IPS-18a (cell line): ENCODE results near the gene BACH2.

Experiments used
- H3K27ac ChIP-seq: one replicate; pipeline ENCODE4 v1.5.1; 2013; ENCODE audit warnings: low read length
- H3K27me3 ChIP-seq: one replicate; pipeline ENCODE4 v1.6.1; 2013; ENCODE audit warnings: mild to moderate bottlenecking, low read length; ENCODE audit not compliant: control insufficient read depth, insufficient read depth
- H3K36me3 ChIP-seq: one replicate; pipeline ENCODE4 v1.6.1; 2013; ENCODE audit warnings: low read depth, low read length; ENCODE audit not compliant: control insufficient read depth
- H3K4me1 ChIP-seq: one replicate; pipeline ENCODE4 v1.6.1; 2013; ENCODE audit warnings: low read depth, low read length; ENCODE audit not compliant: control insufficient read depth
- H3K4me3 ChIP-seq: one replicate; pipeline ENCODE4 v1.5.1; 2013; ENCODE audit warnings: low read length
- H3K9ac ChIP-seq: one replicate; pipeline ENCODE4 v1.6.1; 2013; ENCODE audit warnings: mild to moderate bottlenecking, low read length, moderate library complexity
- H3K9me3 ChIP-seq: one replicate; pipeline ENCODE4 v1.6.1; 2013; ENCODE audit warnings: low read depth, low read length; ENCODE audit not compliant: control insufficient read depth

Gene BACH2

GRCh38 chr6:90231308-90231707, 65.3 kb downstream of the BACH2 start:
- H3K4me3 ChIP-seq: no peak overlapping the region
- H3K27ac ChIP-seq: no peak overlapping the region
- H3K27me3 ChIP-seq: no peaks in the 10 kb centered on the region
- peaks cover 13% of the 10 kb centered on the region for H3K4me1 ChIP-seq
- no peaks in the 10 kb centered on the region for H3K9me3 ChIP-seq
- no peak overlapping the region for H3K9ac ChIP-seq
- H3K36me3 ChIP-seq: no peaks in the 10 kb centered on the region

GRCh38 chr6:90230548-90231215, 66.0 kb downstream of the BACH2 start:
- H3K27ac ChIP-seq: no peak overlapping the region
- no peak overlapping the region for H3K9ac ChIP-seq
- peaks cover 13% of the 10 kb centered on the region for H3K4me1 ChIP-seq
- H3K4me3 ChIP-seq: no peak overlapping the region
- H3K36me3 ChIP-seq: no peaks in the 10 kb centered on the region
- no peaks in the 10 kb centered on the region for H3K9me3 ChIP-seq
- no peaks in the 10 kb centered on the region for H3K27me3 ChIP-seq

GRCh38 chr6:90229331-90230010, 67.2 kb downstream of the BACH2 start:
- Histone ChIP-seq H3K4me1 (peaks cover 13% of the 10 kb centered on the region), H3K27me3 (no peaks in the 10 kb centered on the region), H3K27ac (no peak overlapping the region), H3K9ac (no peak overlapping the region), H3K4me3 (no peak overlapping the region), H3K9me3 (no peaks in the 10 kb centered on the region), H3K36me3 (no peaks in the 10 kb centered on the region)

- H3K36me3 ChIP-seq: no peaks in the 10 kb centered on the region
- no peaks in the 10 kb centered on the region for H3K27me3 ChIP-seq
- no peaks in the 10 kb centered on the region for H3K9me3 ChIP-seq
- peaks cover 13% of the 10 kb centered on the region for H3K4me1 ChIP-seq
- H3K27ac ChIP-seq: no peak overlapping the region
- H3K4me3 ChIP-seq: no peak overlapping the region
- H3K9ac ChIP-seq: no peak overlapping the region
Observed at GRCh38 chr6:90227673-90228072, 69.0 kb downstream of the BACH2 start.

- no peak overlapping the region for H3K27ac ChIP-seq
- H3K4me3 ChIP-seq: no peak overlapping the region
- H3K4me1 ChIP-seq: peaks cover 13% of the 10 kb centered on the region
- H3K9ac ChIP-seq: no peak overlapping the region
- no peaks in the 10 kb centered on the region for H3K27me3 ChIP-seq
- no peaks in the 10 kb centered on the region for H3K9me3 ChIP-seq
- H3K36me3 ChIP-seq: no peaks in the 10 kb centered on the region
Observed at GRCh38 chr6:90227213-90227612, 69.4 kb downstream of the BACH2 start.

GRCh38 chr6:90226257-90226656, 70.4 kb downstream of the BACH2 start:
- Histone ChIP-seq H3K4me3 (no peak overlapping the region), H3K9me3 (no peaks in the 10 kb centered on the region), H3K4me1 (peaks cover 13% of the 10 kb centered on the region), H3K9ac (no peak overlapping the region), H3K27me3 (no peaks in the 10 kb centered on the region), H3K27ac (no peak overlapping the region), H3K36me3 (no peaks in the 10 kb centered on the region)

GRCh38 chr6:90224196-90224595, 72.4 kb downstream of the BACH2 start:
- H3K27ac ChIP-seq: no peak overlapping the region
- peaks cover 24% of the 10 kb centered on the region for H3K4me1 ChIP-seq
- no peak overlapping the region for H3K9ac ChIP-seq
- no peaks in the 10 kb centered on the region for H3K36me3 ChIP-seq
- no peaks in the 10 kb centered on the region for H3K9me3 ChIP-seq
- H3K4me3 ChIP-seq: no peak overlapping the region
- H3K27me3 ChIP-seq: no peaks in the 10 kb centered on the region

GRCh38 chr6:90222724-90223198, 73.9 kb downstream of the BACH2 start:
- peaks cover 37% of the 10 kb centered on the region for H3K4me1 ChIP-seq
- no peaks in the 10 kb centered on the region for H3K27me3 ChIP-seq
- no peak overlapping the region for H3K9ac ChIP-seq
- no peak overlapping the region for H3K27ac ChIP-seq
- H3K36me3 ChIP-seq: no peaks in the 10 kb centered on the region
- no peaks in the 10 kb centered on the region for H3K9me3 ChIP-seq
- H3K4me3 ChIP-seq: no peak overlapping the region

GRCh38 chr6:90222008-90222407, 74.6 kb downstream of the BACH2 start:
- Histone ChIP-seq H3K4me3 (no peak overlapping the region), H3K9ac (no peak overlapping the region)

GRCh38 chr6:90221403-90221802, 75.2 kb downstream of the BACH2 start:
- H3K9me3 ChIP-seq: no peaks in the 10 kb centered on the region
- H3K27ac ChIP-seq: no peak overlapping the region
- H3K36me3 ChIP-seq: no peaks in the 10 kb centered on the region
- H3K27me3 ChIP-seq: no peaks in the 10 kb centered on the region
- H3K4me3 ChIP-seq: no peak overlapping the region
- no peak overlapping the region for H3K9ac ChIP-seq
- peaks cover 41% of the 10 kb centered on the region for H3K4me1 ChIP-seq

More at GRCh38 chr6:90222008-90222407, 74.6 kb downstream of the BACH2 start:
- H3K36me3 ChIP-seq: no peaks in the 10 kb centered on the region
- H3K9me3 ChIP-seq: no peaks in the 10 kb centered on the region
- H3K4me1 ChIP-seq: peaks cover 38% of the 10 kb centered on the region
- no peak overlapping the region for H3K27ac ChIP-seq
- H3K27me3 ChIP-seq: no peaks in the 10 kb centered on the region

GRCh38 chr6:90220273-90220672, 76.4 kb downstream of the BACH2 start:
- H3K27me3 ChIP-seq: no peaks in the 10 kb centered on the region
- H3K9me3 ChIP-seq: no peaks in the 10 kb centered on the region
- H3K4me3 ChIP-seq: no peak overlapping the region
- no peak overlapping the region for H3K27ac ChIP-seq
- H3K4me1 ChIP-seq: peaks cover 51% of the 10 kb centered on the region
- no peaks in the 10 kb centered on the region for H3K36me3 ChIP-seq
- H3K9ac ChIP-seq: no peak overlapping the region
